HEK293T (cell line): Measurements from ENCODE around the gene FOXG1.

ENCODE experiments used
- BHLHE40 ChIP-seq: fragments of 450-650 bp; IDR thresholded peaks from 2 replicates; pipeline ENCODE4 v1.6.1; 2016; ENCODE audit warnings: mild to moderate bottlenecking, moderate library complexity, borderline replicate concordance
- CTBP1 ChIP-seq: fragments of 450-650 bp; IDR thresholded peaks from 2 replicates; pipeline ENCODE4 v1.6.1; 2016; ENCODE audit warnings: borderline replicate concordance
- ELF4 ChIP-seq: fragments of 450-650 bp; IDR thresholded peaks from 2 replicates; pipeline ENCODE4 v1.6.1; 2017; ENCODE audit warnings: antibody characterized with exemption
- FOXA1 ChIP-seq: fragments of 450-650 bp; IDR thresholded peaks from 2 replicates; pipeline ENCODE4 v1.6.1; 2016; ENCODE audit warnings: mild to moderate bottlenecking
- FOXK2 ChIP-seq: fragments of 450-650 bp; IDR thresholded peaks from 2 replicates; pipeline ENCODE4 v1.6.1; 2016; ENCODE audit warnings: mild to moderate bottlenecking
- FOXM1 ChIP-seq: fragments of 450-650 bp; IDR thresholded peaks from 2 replicates; pipeline ENCODE4 v1.6.1; 2017; ENCODE audit warnings: mild to moderate bottlenecking, borderline replicate concordance
- HDGF ChIP-seq: fragments of 450-650 bp; IDR thresholded peaks from 2 replicates; pipeline ENCODE4 v1.6.1; 2017; ENCODE audit warnings: antibody characterized with exemption, borderline replicate concordance
- L3MBTL2 ChIP-seq: fragments of 450-650 bp; conservative IDR thresholded peaks from 2 replicates; pipeline ENCODE4 v1.6.1; 2016; ENCODE audit warnings: mild to moderate bottlenecking
- NFRKB ChIP-seq: fragments of 450-650 bp; IDR thresholded peaks from 2 replicates; pipeline ENCODE4 v1.6.1; 2016; ENCODE audit warnings: mild to moderate bottlenecking, moderate library complexity
- SP1 ChIP-seq: fragments of 450-650 bp; IDR thresholded peaks from 2 replicates; pipeline ENCODE4 v1.6.1; 2017
- SUZ12 ChIP-seq: fragments of 450-650 bp; IDR thresholded peaks from 2 replicates; pipeline ENCODE4 v1.6.1; 2016; ENCODE audit warnings: mild to moderate bottlenecking
- TARDBP ChIP-seq: fragments of 450-650 bp; IDR thresholded peaks from 2 replicates; pipeline ENCODE4 v1.6.1; 2016
- ZNF384 ChIP-seq: fragments of 450-650 bp; IDR thresholded peaks from 2 replicates; pipeline ENCODE4 v1.6.1; 2016
- TF ChIP-seq, protein P1 (sequence below): fragments of 450-650 bp; IDR thresholded peaks from 2 replicates; pipeline ENCODE4 v1.6.1; 2016

- TF ChIP-seq SP1 (no peak), FOXM1 (no peak), FOXA1 (no peak), SUZ12 (no peak), ELF4 (no peak), FOXK2 (no peak), ZNF384 (no peak), TARDBP (no peak), BHLHE40 (no peak), L3MBTL2 (no peak), NFRKB (no peak), CTBP1 (no peak), HDGF (no peak)
- TF ChIP-seq, protein P1, sequence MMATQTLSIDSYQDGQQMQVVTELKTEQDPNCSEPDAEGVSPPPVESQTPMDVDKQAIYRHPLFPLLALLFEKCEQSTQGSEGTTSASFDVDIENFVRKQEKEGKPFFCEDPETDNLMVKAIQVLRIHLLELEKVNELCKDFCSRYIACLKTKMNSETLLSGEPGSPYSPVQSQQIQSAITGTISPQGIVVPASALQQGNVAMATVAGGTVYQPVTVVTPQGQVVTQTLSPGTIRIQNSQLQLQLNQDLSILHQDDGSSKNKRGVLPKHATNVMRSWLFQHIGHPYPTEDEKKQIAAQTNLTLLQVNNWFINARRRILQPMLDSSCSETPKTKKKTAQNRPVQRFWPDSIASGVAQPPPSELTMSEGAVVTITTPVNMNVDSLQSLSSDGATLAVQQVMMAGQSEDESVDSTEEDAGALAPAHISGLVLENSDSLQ = no peak
Observed at GRCh38 chr14:28756884-28757570, 9.6 kb upstream of the FOXG1 start.
